WERI-Rb-1 (cell line): ENCODE measurements around the gene PLA2G4E.

ENCODE experiments used
- DNase-seq: peaks from one replicate; pipeline ENCODE4 v3.0.0-alpha.2; 2020
- H3K27ac ChIP-seq: fragments of 250-450 bp; sonication (Bioruptor Pico); 2 replicates; pipeline ENCODE4 v1.5.1; 2020; ENCODE audit warnings: mild to moderate bottlenecking, moderate library complexity
- H3K27me3 ChIP-seq: fragments of 250-450 bp; sonication (Bioruptor Pico); 2 replicates; pipeline ENCODE4 v1.5.1; 2021; ENCODE audit warnings: mild to moderate bottlenecking, low read depth, moderate library complexity; ENCODE audit not compliant: insufficient read depth, severe bottlenecking
- H3K36me3 ChIP-seq: fragments of 250-450 bp; sonication (Bioruptor Pico); 2 replicates; pipeline ENCODE4 v1.5.1; 2020; ENCODE audit warnings: mild to moderate bottlenecking, moderate library complexity
- H3K4me3 ChIP-seq: 2 replicates; pipeline ENCODE4 v1.5.1; 2011; ENCODE audit warnings: low read depth, mild to moderate bottlenecking, control low read depth, low read length
- H3K9me3 ChIP-seq: fragments of 250-450 bp; sonication (Bioruptor Pico); 2 replicates; pipeline ENCODE4 v1.5.1; 2021; ENCODE audit warnings: mild to moderate bottlenecking, moderate library complexity; ENCODE audit not compliant: severe bottlenecking
- TF ChIP-seq, protein P1 (sequence below): IDR thresholded peaks from 2 replicates; pipeline ENCODE4 v1.5.1; 2011; ENCODE audit warnings: low read depth, mild to moderate bottlenecking, control low read depth, inconsistent platforms, low read length

PLA2G4E gene

GRCh38 chr15:42034628-42035434 lies 14.0 kb upstream of the PLA2G4E start:
- no peak overlapping the region for H3K27ac ChIP-seq

GRCh38 chr15:42033214-42033873 lies 12.5 kb upstream of the PLA2G4E start:
- DNase-seq: no peak
- Histone ChIP-seq H3K27ac (no peak overlapping the region), H3K27me3 (no peaks in the 10 kb centered on the region), H3K36me3 (no peaks in the 10 kb centered on the region), H3K9me3 (peaks cover 8% of the 10 kb centered on the region), H3K4me3 (no peak overlapping the region)
- TF ChIP-seq, protein P1, sequence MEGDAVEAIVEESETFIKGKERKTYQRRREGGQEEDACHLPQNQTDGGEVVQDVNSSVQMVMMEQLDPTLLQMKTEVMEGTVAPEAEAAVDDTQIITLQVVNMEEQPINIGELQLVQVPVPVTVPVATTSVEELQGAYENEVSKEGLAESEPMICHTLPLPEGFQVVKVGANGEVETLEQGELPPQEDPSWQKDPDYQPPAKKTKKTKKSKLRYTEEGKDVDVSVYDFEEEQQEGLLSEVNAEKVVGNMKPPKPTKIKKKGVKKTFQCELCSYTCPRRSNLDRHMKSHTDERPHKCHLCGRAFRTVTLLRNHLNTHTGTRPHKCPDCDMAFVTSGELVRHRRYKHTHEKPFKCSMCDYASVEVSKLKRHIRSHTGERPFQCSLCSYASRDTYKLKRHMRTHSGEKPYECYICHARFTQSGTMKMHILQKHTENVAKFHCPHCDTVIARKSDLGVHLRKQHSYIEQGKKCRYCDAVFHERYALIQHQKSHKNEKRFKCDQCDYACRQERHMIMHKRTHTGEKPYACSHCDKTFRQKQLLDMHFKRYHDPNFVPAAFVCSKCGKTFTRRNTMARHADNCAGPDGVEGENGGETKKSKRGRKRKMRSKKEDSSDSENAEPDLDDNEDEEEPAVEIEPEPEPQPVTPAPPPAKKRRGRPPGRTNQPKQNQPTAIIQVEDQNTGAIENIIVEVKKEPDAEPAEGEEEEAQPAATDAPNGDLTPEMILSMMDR: no peak

More at GRCh38 chr15:42034628-42035434, 14.0 kb upstream of the PLA2G4E start:
- Histone ChIP-seq H3K27me3 (no peaks in the 10 kb centered on the region), H3K36me3 (no peaks in the 10 kb centered on the region), H3K9me3 (peaks cover 8% of the 10 kb centered on the region), H3K4me3 (no peak overlapping the region)
- no peak for DNase-seq
- TF ChIP-seq, protein P1: no peak

DNA sequence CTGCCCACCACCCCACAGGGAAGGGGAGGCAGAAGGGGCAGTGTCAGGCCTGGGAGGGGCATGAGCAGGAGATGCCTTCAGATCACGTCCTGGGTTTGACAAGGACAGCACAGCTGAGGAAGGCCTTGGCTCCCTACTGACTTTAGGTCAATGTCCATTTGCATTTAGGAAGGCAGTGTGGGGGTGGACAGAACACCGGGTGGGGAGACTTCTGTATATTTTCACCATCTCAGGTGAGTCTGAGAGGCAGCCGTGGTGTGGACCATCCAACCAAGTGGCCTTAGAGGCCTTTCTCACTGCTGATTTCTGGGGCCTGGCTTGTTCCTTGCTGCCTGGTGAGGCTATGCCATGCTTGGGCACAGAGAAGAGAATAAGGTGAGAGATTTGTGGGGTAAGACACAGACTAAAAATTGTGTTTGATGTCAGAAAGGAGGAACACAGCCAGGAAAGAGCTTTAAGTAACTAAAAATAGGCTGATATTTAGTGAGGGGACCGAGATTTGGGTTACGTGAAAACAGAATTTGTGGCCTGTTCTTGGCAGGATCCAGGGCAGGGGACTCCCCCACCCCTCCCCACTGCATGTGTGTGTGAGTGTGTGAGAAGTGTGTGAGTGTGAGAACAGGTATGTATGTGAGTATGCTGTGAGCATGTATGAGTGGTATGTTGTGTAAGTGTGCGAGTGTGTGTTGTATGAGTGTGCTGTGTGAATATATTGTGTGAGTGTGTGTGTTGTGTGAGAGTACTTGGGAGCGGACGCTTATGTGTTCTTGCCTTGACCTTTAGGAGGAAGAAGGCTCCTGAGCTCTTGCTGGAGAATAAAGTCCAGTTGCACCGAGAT lies 11.8 kb upstream of the PLA2G4E start:
- Histone ChIP-seq H3K27ac (no peak overlapping the region), H3K9me3 (peaks cover 8% of the 10 kb centered on the region), H3K27me3 (no peaks in the 10 kb centered on the region), H3K36me3 (no peaks in the 10 kb centered on the region), H3K4me3 (no peak overlapping the region)
- no peak for DNase-seq
- TF ChIP-seq, protein P1: no peak

- no peak for DNase-seq
- no peaks in the 10 kb centered on the region for H3K27me3 ChIP-seq
- H3K4me3 ChIP-seq: no peak overlapping the region
- TF ChIP-seq, protein P1: no peak
- no peak overlapping the region for H3K27ac ChIP-seq
- H3K9me3 ChIP-seq: peaks cover 8% of the 10 kb centered on the region
- H3K36me3 ChIP-seq: no peaks in the 10 kb centered on the region
These were observed 10.5 kb upstream of the PLA2G4E start for GRCh38 chr15:42031198-42031915.

GRCh38 chr15:42027521-42027920 lies 6.7 kb upstream of the PLA2G4E start:
- TF ChIP-seq, protein P1: no peak
- H3K27ac ChIP-seq: no peak overlapping the region
- H3K27me3 ChIP-seq: no peaks in the 10 kb centered on the region
- no peak overlapping the region for H3K4me3 ChIP-seq
- H3K36me3 ChIP-seq: no peaks in the 10 kb centered on the region
- H3K9me3 ChIP-seq: peaks cover 10% of the 10 kb centered on the region
- DNase-seq: no peak
